ENCODE data around the gene CCSER1. TPM values are rescaled to one million over a fixed set of nuclear protein-coding genes. Genes with fewer than 3 reads are reported as not detected.

The CCSER1 gene
- total RNA-seq, 1 experiment from 2014 or later, result not detected

GRCh38 chr4:90226734-90227133 is 99.5 kb downstream of the CCSER1 start:
- no peak for DNase-seq
- no peaks in the 10 kb centered on the region for H3K36me3 ChIP-seq
- no peaks in the 10 kb centered on the region for H3K9me3 ChIP-seq
- no peaks in the 10 kb centered on the region for H3K27me3 ChIP-seq
- no peak overlapping the region for H3K4me3 ChIP-seq

DNA sequence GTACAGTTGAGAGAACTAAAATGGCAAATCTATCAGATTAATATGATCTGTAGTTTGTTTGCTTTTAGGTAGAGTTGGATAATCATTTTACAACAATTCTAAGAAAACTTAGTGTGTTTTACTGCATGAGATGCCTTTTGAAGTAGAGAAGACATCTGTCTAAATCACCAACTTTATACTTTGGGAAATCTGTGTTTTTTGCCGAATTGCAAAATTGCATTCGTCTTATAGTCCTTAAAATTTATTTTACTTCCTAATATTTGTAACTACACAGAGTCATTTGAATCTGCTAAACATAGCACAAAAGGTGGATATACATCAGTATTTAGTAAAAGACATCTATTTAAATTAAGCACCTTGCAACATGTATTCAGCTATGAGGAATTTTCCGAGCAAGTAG is 100.0 kb downstream of the CCSER1 start:
- DNase-seq, result no peak
- Histone ChIP-seq H3K27me3 (no peaks in the 10 kb centered on the region), H3K9me3 (no peaks in the 10 kb centered on the region), H3K36me3 (no peaks in the 10 kb centered on the region), H3K4me3 (no peak overlapping the region)

- H3K27me3 ChIP-seq, result no peaks in the 10 kb centered on the region
- no peak overlapping the region for H3K4me3 ChIP-seq
- no peaks in the 10 kb centered on the region for H3K36me3 ChIP-seq
- no peaks in the 10 kb centered on the region for H3K9me3 ChIP-seq
- DNase-seq, result no peak
Measured at GRCh38 chr4:90234916-90235547, 107.8 kb downstream of the CCSER1 start.

DNA sequence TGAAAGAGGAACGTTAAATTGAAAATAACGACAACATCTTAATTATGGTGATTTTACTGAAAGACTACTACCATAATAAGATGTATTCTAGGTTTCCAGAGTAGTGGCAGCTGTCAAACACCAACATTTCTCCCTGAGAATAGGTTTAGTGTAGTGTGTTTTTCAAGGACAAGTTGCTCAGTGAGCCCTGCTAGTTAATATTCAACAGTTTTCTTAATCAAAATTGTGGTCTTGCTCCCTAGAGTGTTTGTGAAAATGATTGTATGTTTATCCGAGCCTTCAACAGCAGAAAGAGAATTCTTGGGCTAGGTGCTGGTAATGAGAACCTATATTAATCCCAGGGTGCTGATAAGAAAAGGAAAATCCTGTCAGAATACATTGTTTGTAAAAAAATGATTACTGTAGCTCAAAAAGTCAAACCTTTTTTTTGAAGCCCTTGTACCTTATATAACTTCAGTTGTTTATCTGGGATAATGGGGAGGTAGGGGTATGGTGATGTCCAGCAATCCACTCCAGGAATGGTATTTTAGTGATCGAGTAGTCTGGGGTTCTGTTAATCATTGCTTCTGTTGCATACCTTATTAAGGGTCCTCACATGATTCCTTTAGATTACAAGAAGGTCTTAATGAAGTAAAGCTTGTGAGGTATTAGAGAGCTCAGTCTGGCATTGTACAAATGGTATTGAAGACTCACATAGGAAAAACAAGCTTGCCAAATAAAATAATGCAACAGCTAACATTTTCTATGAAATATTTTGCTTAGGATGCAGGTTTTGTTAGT is 110.7 kb downstream of the CCSER1 start:
- DNase-seq, result no peak

GRCh38 chr4:90240333-90240732 is 113.1 kb downstream of the CCSER1 start:
- Histone ChIP-seq H3K9me3 (no peaks in the 10 kb centered on the region), H3K27me3 (no peaks in the 10 kb centered on the region), H3K4me3 (no peak overlapping the region), H3K36me3 (no peaks in the 10 kb centered on the region)
- no peak for DNase-seq

More for the DNA sequence above, 110.7 kb downstream of the CCSER1 start:
- Histone ChIP-seq H3K9me3 (no peaks in the 10 kb centered on the region), H3K27me3 (no peaks in the 10 kb centered on the region), H3K36me3 (no peaks in the 10 kb centered on the region), H3K4me3 (no peak overlapping the region)

DNA sequence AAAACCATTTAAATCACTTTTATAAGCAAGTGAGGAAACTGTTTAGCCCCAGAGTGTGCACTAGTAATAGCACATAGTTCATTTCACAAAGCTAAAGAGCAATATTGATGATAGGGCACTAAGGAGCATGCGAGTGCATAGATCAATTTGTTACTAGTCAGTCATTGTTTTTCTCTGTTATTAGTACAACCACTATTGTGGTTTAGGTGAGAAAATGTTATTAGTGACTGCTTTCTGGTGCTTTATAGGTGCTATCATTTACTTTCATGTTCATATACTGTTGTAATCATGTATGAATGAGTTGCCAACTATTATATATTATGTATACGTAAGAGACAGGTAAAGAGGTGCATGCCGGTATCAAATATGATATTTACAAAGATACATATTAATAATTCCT is 113.8 kb downstream of the CCSER1 start:
- Histone ChIP-seq H3K4me3 (no peak overlapping the region), H3K36me3 (no peaks in the 10 kb centered on the region), H3K27me3 (no peaks in the 10 kb centered on the region), H3K9me3 (no peaks in the 10 kb centered on the region)
- no peak for DNase-seq

DNA sequence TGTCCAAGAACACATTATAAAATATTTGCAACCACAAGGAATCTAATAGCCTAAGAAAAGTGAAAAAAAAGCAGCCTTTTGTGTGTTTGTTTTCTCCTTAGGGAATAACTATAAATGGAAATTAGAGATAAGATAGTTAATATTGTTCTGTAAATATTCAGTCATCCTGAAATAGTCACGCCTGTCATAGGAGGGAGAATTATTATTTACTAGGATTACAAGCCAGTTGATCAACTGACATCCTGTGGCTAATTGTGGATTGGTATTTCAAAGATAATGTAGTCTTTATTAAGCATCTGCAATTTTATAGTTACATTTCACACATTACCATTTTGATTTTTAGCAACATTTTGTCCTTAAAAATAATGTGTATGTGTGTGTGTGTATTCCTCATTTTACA is 118.6 kb downstream of the CCSER1 start:
- DNase-seq, result no peak
- H3K27me3 ChIP-seq, result no peaks in the 10 kb centered on the region
- no peak overlapping the region for H3K4me3 ChIP-seq
- no peaks in the 10 kb centered on the region for H3K9me3 ChIP-seq
- H3K36me3 ChIP-seq, result no peaks in the 10 kb centered on the region

DNA sequence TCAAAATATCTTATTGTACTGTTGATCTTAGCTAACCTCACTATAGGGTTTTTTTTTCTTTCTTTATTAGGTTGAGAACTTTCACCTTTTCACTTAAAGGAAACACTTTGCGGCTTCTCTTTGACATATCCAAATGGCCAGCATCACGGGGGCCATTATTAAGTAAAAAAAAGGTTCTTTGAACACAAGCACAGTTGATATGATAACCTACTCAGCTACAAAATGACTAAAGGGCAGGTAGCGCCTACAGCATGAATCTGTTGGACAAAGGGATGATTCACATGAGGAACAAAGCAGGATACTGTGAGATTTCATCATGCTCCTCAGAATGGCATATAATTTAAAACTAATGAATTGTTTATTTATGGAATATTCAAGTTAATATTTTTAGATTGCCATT is 119.6 kb downstream of the CCSER1 start:
- no peak for DNase-seq
- Histone ChIP-seq H3K4me3 (no peak overlapping the region), H3K27me3 (no peaks in the 10 kb centered on the region), H3K36me3 (no peaks in the 10 kb centered on the region), H3K9me3 (no peaks in the 10 kb centered on the region)

- Histone ChIP-seq H3K4me3 (no peak overlapping the region), H3K9me3 (no peaks in the 10 kb centered on the region), H3K36me3 (no peaks in the 10 kb centered on the region), H3K27me3 (no peaks in the 10 kb centered on the region)
- no peak for DNase-seq
Measured at GRCh38 chr4:90254357-90254756, 127.2 kb downstream of the CCSER1 start.

GRCh38 chr4:90274175-90274574 is 147.0 kb downstream of the CCSER1 start:
- H3K27me3 ChIP-seq, result no peaks in the 10 kb centered on the region
- H3K9me3 ChIP-seq, result no peaks in the 10 kb centered on the region
- no peak overlapping the region for H3K4me3 ChIP-seq
- no peaks in the 10 kb centered on the region for H3K36me3 ChIP-seq
- no peak for DNase-seq

- DNase-seq, result no peak
- Histone ChIP-seq H3K27me3 (no peaks in the 10 kb centered on the region), H3K36me3 (no peaks in the 10 kb centered on the region), H3K4me3 (no peak overlapping the region), H3K9me3 (no peaks in the 10 kb centered on the region)
Measured at GRCh38 chr4:90280954-90281353, 153.8 kb downstream of the CCSER1 start.

DNA sequence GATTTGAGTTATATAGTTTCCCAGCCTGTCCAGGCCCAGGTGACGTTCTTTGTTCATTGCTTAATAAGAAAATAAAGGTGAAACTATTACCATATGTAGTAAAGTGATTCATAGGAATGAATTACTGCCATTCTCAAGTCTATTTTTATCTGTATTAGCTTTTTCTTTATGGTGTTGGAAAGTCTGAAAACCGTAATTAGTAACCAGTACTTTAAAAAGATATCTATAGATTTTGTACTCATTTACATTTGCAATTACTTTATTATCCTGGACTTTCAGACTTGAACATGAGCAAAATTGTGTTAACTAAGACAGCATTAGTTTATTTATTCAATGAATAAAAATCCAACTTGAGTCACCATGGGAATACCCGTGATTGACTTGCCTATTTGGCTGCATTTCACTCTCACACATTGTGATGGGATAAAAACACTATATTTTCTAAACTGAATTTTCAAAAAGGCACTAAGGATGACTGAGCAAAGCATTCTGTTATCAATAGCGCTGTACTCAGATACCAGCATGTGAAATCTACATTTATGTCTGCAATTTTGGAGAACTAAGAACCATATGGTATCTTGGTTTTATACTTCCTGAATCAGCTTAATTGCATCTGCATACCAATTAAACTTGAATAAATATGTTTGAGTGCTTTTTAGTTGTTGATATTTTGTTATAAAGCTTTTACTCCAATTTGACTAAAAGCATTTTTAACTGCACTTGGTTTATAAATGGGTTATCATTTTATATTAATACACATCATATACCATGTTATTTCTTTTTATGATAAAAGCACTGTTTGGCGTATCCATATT is 154.6 kb downstream of the CCSER1 start:
- no peak for DNase-seq
- Histone ChIP-seq H3K36me3 (no peaks in the 10 kb centered on the region), H3K9me3 (no peaks in the 10 kb centered on the region), H3K27me3 (no peaks in the 10 kb centered on the region), H3K4me3 (no peak overlapping the region)

- H3K36me3 ChIP-seq, result no peaks in the 10 kb centered on the region
- no peak for DNase-seq
- no peaks in the 10 kb centered on the region for H3K9me3 ChIP-seq
- H3K27me3 ChIP-seq, result no peaks in the 10 kb centered on the region; the same call in 1 of the 2 replicates
- no peak overlapping the region for H3K4me3 ChIP-seq
Measured at GRCh38 chr4:90290345-90290744, 163.2 kb downstream of the CCSER1 start.

GRCh38 chr4:90292438-90292837 is 165.2 kb downstream of the CCSER1 start:
- H3K36me3 ChIP-seq, result no peaks in the 10 kb centered on the region
- H3K4me3 ChIP-seq, result no peak overlapping the region
- no peaks in the 10 kb centered on the region for H3K9me3 ChIP-seq
- no peaks in the 10 kb centered on the region; the same call in 1 of the 2 replicates for H3K27me3 ChIP-seq
- DNase-seq, result no peak

DNA sequence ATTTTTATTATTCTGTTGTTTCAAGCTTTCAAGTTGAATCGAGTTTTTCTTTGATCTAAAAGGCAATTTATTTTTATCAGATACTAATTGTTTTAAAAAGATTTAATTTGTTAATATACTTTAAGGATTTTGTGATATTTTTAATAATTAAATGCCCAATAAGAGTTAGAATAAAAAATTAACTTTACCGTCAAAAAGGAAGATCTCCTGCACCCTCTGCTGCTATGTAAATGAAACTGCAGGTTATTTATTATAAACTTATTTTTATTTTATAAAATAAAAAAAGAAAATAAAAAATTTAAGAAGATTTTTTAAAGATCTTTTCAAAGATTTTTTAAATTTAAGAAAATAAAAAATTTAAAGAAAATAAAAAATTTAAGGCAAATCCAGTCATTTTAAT is 166.1 kb downstream of the CCSER1 start:
- no peaks in the 10 kb centered on the region; the same call in 1 of the 2 replicates for H3K27me3 ChIP-seq
- no peak overlapping the region for H3K4me3 ChIP-seq
- H3K9me3 ChIP-seq, result no peaks in the 10 kb centered on the region
- no peaks in the 10 kb centered on the region for H3K36me3 ChIP-seq
- no peak for DNase-seq

DNA sequence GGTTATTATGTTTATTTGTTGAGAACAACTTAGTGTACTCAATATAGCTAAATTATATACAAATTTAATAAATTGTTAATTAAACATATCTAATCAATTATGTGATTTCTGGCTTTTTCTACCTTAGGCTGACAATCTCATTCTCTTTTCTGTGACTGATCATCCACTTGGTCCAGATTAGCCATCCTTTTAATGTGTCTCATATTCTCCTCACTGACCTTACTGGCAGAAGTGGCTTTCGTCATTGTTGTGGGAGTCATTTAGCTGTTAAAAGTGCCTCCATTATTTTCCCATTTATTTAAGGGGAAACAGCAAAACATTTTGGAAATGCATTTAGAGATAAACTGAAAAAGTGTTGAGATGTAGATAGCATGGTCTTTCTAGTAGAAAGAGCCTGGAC is 172.2 kb downstream of the CCSER1 start:
- Histone ChIP-seq H3K27me3 (no peaks in the 10 kb centered on the region), H3K4me3 (no peak overlapping the region), H3K36me3 (no peaks in the 10 kb centered on the region), H3K9me3 (no peaks in the 10 kb centered on the region)
- no peak for DNase-seq

DNA sequence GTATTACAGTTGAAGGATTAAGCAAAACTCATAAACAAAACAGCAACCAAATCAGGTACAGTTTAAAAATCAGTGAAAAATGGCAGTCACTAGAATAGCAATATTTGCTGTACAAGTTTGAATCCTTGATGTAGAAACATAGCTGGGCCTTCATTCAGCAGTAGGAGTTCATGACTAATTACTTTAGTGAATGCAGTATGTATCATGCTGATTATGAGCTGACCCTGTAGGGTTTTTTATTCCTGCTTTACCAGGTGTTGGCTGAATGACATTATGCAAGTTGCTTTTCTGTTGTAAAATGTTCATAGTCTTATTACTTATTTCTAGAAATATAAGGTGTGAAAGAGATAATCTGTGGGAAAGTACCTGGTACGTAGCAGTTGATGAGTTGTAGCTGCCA is 179.6 kb downstream of the CCSER1 start:
- DNase-seq, result no peak
- Histone ChIP-seq H3K9me3 (no peaks in the 10 kb centered on the region), H3K4me3 (no peak overlapping the region), H3K27me3 (no peaks in the 10 kb centered on the region), H3K36me3 (no peaks in the 10 kb centered on the region)
